Measurements from ENCODE around the gene OR2W3. TPM values are rescaled to one million over a fixed set of nuclear protein-coding genes. Genes with fewer than 3 reads are reported as not detected.
"Not testable (repeated sequence)": the region's sequence is repeated elsewhere in the genome, so short reads cannot be mapped to it uniquely, and the experiment has no call there.

OR2W3 gene
- total and polyA plus RNA-seq, 5 experiments from 2014 or later: not detected

DNA sequence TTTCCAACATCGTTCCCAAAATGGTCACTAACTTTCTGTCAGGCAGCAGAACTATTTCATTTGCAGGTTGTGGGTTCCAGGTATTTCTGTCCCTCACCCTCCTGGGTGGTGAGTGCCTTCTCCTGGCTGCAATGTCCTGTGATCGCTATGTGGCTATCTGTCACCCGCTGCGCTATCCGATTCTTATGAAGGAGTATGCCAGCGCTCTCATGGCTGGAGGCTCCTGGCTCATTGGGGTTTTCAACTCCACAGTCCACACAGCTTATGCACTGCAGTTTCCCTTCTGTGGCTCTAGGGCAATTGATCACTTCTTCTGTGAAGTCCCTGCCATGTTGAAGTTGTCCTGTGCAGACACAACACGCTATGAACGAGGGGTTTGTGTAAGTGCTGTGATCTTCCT, 38.6 kb downstream of the OR2W3 start:
- no peak overlapping the region for H3K27ac Mint-ChIP-seq
- H3K4me3 Mint-ChIP-seq: no peak overlapping the region
- H3K36me3 Mint-ChIP-seq: no peaks in the 10 kb centered on the region
- H3K4me1 Mint-ChIP-seq: peaks cover 0 to 3% (median 1%) of the 10 kb centered on the region in 4 donors
- ATAC-seq (no peak), DNase-seq (no peak)
- POLR2A ChIA-PET: no interaction called here
- peaks cover 0 to 5% (median 0%) of the 10 kb centered on the region in 9 donors for H3K9me3 Mint-ChIP-seq
- H3K27me3 Mint-ChIP-seq: peaks cover 0 to 10% (median 1%) of the 10 kb centered on the region in 5 donors

DNA sequence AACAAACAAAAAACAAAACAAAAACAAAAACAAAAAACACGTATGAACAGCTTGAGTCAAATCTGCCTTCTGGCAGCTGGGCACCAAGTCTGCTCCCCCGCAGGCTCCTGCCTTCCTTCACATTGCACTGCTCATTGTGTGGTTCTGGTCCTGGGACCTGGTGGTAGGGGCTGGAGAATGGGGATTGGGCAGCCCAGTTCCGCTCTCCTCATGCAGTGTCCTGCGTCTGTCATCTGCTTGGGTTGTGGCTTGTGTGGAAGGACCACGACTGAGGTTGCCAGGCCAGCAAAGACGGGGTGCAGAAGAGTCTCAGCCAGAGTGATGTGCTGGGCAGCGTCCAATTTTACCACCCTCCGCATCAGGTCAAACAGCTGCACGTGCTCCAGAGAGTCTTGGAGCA, 40.4 kb downstream of the OR2W3 start:
- POLR2A ChIA-PET: no interaction called here
- Mint-ChIP-seq H3K27me3 (peaks cover 0 to 10% (median 1%) of the 10 kb centered on the region in 5 donors), H3K36me3 (no peaks in the 10 kb centered on the region), H3K4me1 (peaks cover 0 to 6% (median 2%) of the 10 kb centered on the region in 4 donors), H3K27ac (peak overlapping the region in 1 of 10 donors; percentile 15), H3K4me3 (peak overlapping the region in 5 of 10 donors; percentile 18 to 78 (median 39)), H3K9me3 (peaks cover 0 to 5% (median 0%) of the 10 kb centered on the region in 9 donors)
- ATAC-seq (no peak), DNase-seq (no peak)

DNA sequence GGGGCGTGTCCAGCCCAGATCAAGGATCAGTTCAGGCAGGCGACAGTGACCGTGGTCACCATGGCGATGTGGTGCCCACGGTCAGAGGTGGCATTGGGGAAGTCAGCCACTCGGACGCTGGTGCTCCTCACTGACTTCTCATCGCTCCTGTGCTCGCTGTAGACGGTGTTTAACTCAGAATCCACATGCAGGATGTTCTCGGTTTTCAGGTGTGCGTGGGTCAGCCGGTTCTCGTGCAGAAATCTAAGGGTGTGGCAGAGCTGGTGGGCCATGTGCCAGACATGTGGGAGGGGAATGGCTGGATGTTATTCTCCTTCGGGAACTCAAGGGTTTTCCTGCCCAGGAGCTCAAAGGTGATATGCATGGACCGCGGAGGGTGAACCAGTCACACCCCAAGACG, 41.0 kb downstream of the OR2W3 start:
- DNase-seq: peak in 1 of 10 donors; percentile 2
- H3K27me3 Mint-ChIP-seq: peaks cover 0 to 4% (median 0%) of the 10 kb centered on the region in 5 donors
- peak overlapping the region in 3 of 10 donors; percentile 13 to 85 (median 82) for H3K27ac Mint-ChIP-seq
- POLR2A ChIA-PET: no interaction called here
- peak overlapping the region in 7 of 10 donors; percentile 10 to 78 (median 39) for H3K4me3 Mint-ChIP-seq
- peaks cover 0 to 6% (median 2%) of the 10 kb centered on the region in 4 donors for H3K4me1 Mint-ChIP-seq
- H3K9me3 Mint-ChIP-seq: peaks cover 0 to 5% (median 0%) of the 10 kb centered on the region in 9 donors
- H3K36me3 Mint-ChIP-seq: no peaks in the 10 kb centered on the region
- no peak for ATAC-seq

DNA sequence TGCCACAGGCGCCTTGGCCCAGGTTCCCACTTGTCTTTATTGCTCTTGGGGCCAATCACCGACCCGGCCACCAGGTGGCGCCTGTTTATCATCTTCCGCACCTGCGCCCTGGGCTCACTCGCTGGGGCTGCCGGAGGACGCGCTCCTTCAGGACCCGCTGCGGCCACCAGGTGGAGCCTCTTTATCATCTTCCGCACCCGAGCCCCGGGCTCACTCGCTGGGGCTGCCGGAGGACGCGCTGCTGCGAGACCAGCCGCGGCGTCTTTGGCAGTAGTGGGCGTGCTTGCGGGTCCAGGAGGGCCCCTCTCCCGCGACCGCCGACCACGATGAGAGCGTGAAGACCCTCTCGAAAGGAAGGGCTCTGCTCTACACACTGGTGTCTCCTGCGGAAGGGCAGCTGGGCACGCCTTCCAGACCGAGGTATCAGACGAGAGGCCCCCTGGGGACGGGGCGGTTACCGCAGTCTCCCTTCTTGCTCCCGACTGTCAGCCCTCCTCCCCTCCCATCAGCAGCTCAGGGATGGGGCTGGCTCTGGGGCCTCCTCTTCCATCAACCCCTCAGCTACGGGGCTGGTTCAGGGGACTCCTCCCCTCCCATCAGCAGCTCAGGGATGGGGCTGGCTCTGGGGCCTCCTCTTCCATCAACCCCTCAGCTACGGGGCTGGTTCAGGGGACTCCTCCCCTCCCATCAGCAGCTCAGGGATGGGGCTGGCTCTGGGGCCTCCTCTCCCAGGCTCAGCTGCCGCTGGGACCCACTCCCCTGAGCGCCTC, 41.8 kb downstream of the OR2W3 start:
- H3K4me1 Mint-ChIP-seq, H3K27me3 Mint-ChIP-seq, H3K9me3 Mint-ChIP-seq, POLR2A ChIA-PET, H3K36me3 Mint-ChIP-seq: not testable (repeated sequence)
- Mint-ChIP-seq H3K4me3 (peak overlapping the region; percentile 19 to 88 (median 82)), H3K27ac (peak overlapping the region in 7 of 10 donors; percentile 20 to 85 (median 77))
- ATAC-seq (peak; percentile 95 to 96), DNase-seq (peak; percentile 38 to 92 (median 84))

DNA sequence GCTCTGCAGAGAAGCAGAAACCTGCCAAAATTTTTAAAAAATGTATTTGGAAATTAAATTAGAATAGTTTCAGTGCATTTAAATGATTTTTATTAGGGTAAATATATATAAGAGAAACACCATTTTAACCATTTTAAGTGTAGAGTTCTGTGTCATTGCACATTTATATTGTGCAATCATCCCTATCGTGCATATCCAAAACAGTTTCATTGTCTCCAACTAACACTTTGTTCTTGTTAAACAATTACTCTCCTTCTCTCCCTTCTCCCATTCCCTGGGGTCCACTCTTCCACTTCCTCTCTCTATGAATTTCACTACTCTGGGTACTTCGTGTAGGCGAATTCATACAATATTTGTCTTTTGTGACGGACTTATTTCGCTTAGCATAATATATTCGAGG, 47.2 kb downstream of the OR2W3 start:
- no peak overlapping the region for H3K27ac Mint-ChIP-seq
- peaks cover 0 to 11% (median 2%) of the 10 kb centered on the region in 9 donors for H3K9me3 Mint-ChIP-seq
- no peak overlapping the region for H3K4me3 Mint-ChIP-seq
- ATAC-seq (no peak), DNase-seq (no peak)
- peaks cover 0 to 9% (median 0%) of the 10 kb centered on the region in 5 donors for H3K27me3 Mint-ChIP-seq
- peaks cover 0 to 12% (median 5%) of the 10 kb centered on the region in 3 donors for H3K36me3 Mint-ChIP-seq
- H3K4me1 Mint-ChIP-seq: peaks cover 0 to 3% (median under 1%) of the 10 kb centered on the region in 4 donors
- POLR2A ChIA-PET: no interaction called here

Other genes starting within 250 kb of the OR2W3 start
- not detected for gene OR13G1, start 215.8 kb upstream of the OR2W3 start, total RNA-seq
- not detected for gene OR13G1, start 215.8 kb upstream of the OR2W3 start, polyA plus RNA-seq
- not detected for gene OR6F1, start 178.9 kb upstream of the OR2W3 start, total RNA-seq
- not detected for gene OR6F1, start 178.9 kb upstream of the OR2W3 start, polyA plus RNA-seq
- gene OR14K1, start 157.0 kb upstream of the OR2W3 start, total RNA-seq: not detected
- not detected for gene OR14K1, start 157.0 kb upstream of the OR2W3 start, polyA plus RNA-seq
- not detected for gene OR14A2, start 147.4 kb upstream of the OR2W3 start, total RNA-seq
- gene OR14A2, start 147.4 kb upstream of the OR2W3 start, polyA plus RNA-seq: not detected
- not detected for gene OR1C1, start 135.0 kb upstream of the OR2W3 start, total RNA-seq
- not detected for gene OR1C1, start 135.0 kb upstream of the OR2W3 start, polyA plus RNA-seq
- gene OR14A16, start 71.5 kb upstream of the OR2W3 start, total RNA-seq: not detected
- gene OR14A16, start 71.5 kb upstream of the OR2W3 start, polyA plus RNA-seq: not detected
- gene OR11L1, start 53.7 kb upstream of the OR2W3 start, total RNA-seq: not detected
- not detected for gene OR11L1, start 53.7 kb upstream of the OR2W3 start, polyA plus RNA-seq
- gene TRIM58, start 38.4 kb upstream of the OR2W3 start, total RNA-seq: under 1 TPM; 0.14 to 0.36 TPM
- under 1 TPM in 2 of 3 donors, not detected in 1; 0.12 to 0.16 TPM for gene TRIM58, start 38.4 kb upstream of the OR2W3 start, polyA plus RNA-seq
- not detected for gene OR2T8, start 24.7 kb downstream of the OR2W3 start, total RNA-seq
- gene OR2T8, start 24.7 kb downstream of the OR2W3 start, polyA plus RNA-seq: not detected
- not detected for gene OR2AJ1, start 29.3 kb downstream of the OR2W3 start, total RNA-seq
- not detected for gene OR2AJ1, start 29.3 kb downstream of the OR2W3 start, polyA plus RNA-seq
- under 1 TPM in 1 of 2 experiments, not detected in 1; 0.49 TPM for gene OR2L8, start 53.3 kb downstream of the OR2W3 start, total RNA-seq
- gene OR2L8, start 53.3 kb downstream of the OR2W3 start, polyA plus RNA-seq: under 1 TPM in 1 of 3 donors, not detected in 2; 0.43 TPM
- gene OR2AK2, start 69.6 kb downstream of the OR2W3 start, total RNA-seq: not detected
- not detected for gene OR2AK2, start 69.6 kb downstream of the OR2W3 start, polyA plus RNA-seq
- under 1 TPM; 0.19 to 0.23 TPM for gene OR2L5, start 118.1 kb downstream of the OR2W3 start, total RNA-seq
- not detected for gene OR2L5, start 118.1 kb downstream of the OR2W3 start, polyA plus RNA-seq
- under 1 TPM; 0.30 to 0.42 TPM for gene OR2L2, start 134.5 kb downstream of the OR2W3 start, total RNA-seq
- gene OR2L2, start 134.5 kb downstream of the OR2W3 start, polyA plus RNA-seq: under 1 TPM in 1 of 3 donors, not detected in 2; 0.62 TPM
- gene OR2L3, start 151.2 kb downstream of the OR2W3 start, total RNA-seq: under 1 TPM in 1 of 2 experiments, not detected in 1; 0.27 TPM
- gene OR2L3, start 151.2 kb downstream of the OR2W3 start, polyA plus RNA-seq: not detected
- gene OR2L13, start 199.6 kb downstream of the OR2W3 start, total RNA-seq: not detected
- gene OR2L13, start 199.6 kb downstream of the OR2W3 start, polyA plus RNA-seq: under 1 TPM in 1 of 3 donors, not detected in 2; 0.32 TPM
- not detected for gene OR2M5, start 249.6 kb downstream of the OR2W3 start, total RNA-seq
- gene OR2M5, start 249.6 kb downstream of the OR2W3 start, polyA plus RNA-seq: not detected